Nephron progenitor cell (in vitro differentiated cells): ENCODE measurements around the gene USP2.
A peak's percentile ranks its signal among the peaks of the same experiment; 100 is the strongest.

Experiments used
- DNase-seq: peaks from one replicate; pipeline ENCODE4 v3.0.0; 2021
- H3K27ac Mint-ChIP-seq: 2 replicates; pipeline ENCODE4 v1.8.0; 2021; ENCODE audit warnings: mild to moderate bottlenecking, moderate library complexity, mixed read lengths
- H3K27me3 Mint-ChIP-seq: 2 replicates; pipeline ENCODE4 v1.8.0; 2021; ENCODE audit warnings: mild to moderate bottlenecking, low read depth, mixed read lengths; ENCODE audit not compliant: poor library complexity
- H3K36me3 Mint-ChIP-seq: 2 replicates; pipeline ENCODE4 v1.8.0; 2021; ENCODE audit warnings: low read depth, mixed read lengths
- H3K4me1 Mint-ChIP-seq: 2 replicates; pipeline ENCODE4 v1.8.0; 2021; ENCODE audit warnings: mixed read lengths
- H3K4me3 Mint-ChIP-seq: 2 replicates; pipeline ENCODE4 v1.8.0; 2021; ENCODE audit warnings: mild to moderate bottlenecking, moderate library complexity, mixed read lengths
- H3K9me3 Mint-ChIP-seq: 2 replicates; pipeline ENCODE4 v1.8.0; 2021; ENCODE audit warnings: mild to moderate bottlenecking, moderate library complexity, mixed read lengths
- TF ChIP-seq, protein P1 (sequence below): fragments of 200-600 bp; sonication (generic); IDR thresholded peaks from 2 replicates; pipeline ENCODE4 v1.5.0; 2021; ENCODE audit warnings: antibody characterized with exemption

USP2 gene

GRCh38 chr11:119366690-119367620 lies 14.5 kb downstream of the USP2 start:
- Mint-ChIP-seq H3K9me3 (peaks cover 3% of the 10 kb centered on the region), H3K27me3 (peaks cover 38% of the 10 kb centered on the region), H3K36me3 (no peaks in the 10 kb centered on the region), H3K4me1 (peaks cover 82% of the 10 kb centered on the region), H3K4me3 (no peak overlapping the region), H3K27ac (no peak overlapping the region)
- TF ChIP-seq, protein P1, sequence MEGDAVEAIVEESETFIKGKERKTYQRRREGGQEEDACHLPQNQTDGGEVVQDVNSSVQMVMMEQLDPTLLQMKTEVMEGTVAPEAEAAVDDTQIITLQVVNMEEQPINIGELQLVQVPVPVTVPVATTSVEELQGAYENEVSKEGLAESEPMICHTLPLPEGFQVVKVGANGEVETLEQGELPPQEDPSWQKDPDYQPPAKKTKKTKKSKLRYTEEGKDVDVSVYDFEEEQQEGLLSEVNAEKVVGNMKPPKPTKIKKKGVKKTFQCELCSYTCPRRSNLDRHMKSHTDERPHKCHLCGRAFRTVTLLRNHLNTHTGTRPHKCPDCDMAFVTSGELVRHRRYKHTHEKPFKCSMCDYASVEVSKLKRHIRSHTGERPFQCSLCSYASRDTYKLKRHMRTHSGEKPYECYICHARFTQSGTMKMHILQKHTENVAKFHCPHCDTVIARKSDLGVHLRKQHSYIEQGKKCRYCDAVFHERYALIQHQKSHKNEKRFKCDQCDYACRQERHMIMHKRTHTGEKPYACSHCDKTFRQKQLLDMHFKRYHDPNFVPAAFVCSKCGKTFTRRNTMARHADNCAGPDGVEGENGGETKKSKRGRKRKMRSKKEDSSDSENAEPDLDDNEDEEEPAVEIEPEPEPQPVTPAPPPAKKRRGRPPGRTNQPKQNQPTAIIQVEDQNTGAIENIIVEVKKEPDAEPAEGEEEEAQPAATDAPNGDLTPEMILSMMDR = no peak
- no peak for DNase-seq

GRCh38 chr11:119365071-119365591 lies 16.4 kb downstream of the USP2 start:
- Mint-ChIP-seq H3K9me3 (peaks cover 3% of the 10 kb centered on the region), H3K36me3 (no peaks in the 10 kb centered on the region), H3K4me1 (peaks cover 78% of the 10 kb centered on the region), H3K27ac (no peak overlapping the region), H3K27me3 (peaks cover 37% of the 10 kb centered on the region), H3K4me3 (peak overlapping the region; percentile 76)
- TF ChIP-seq, protein P1 = no peak
- no peak for DNase-seq

DNA sequence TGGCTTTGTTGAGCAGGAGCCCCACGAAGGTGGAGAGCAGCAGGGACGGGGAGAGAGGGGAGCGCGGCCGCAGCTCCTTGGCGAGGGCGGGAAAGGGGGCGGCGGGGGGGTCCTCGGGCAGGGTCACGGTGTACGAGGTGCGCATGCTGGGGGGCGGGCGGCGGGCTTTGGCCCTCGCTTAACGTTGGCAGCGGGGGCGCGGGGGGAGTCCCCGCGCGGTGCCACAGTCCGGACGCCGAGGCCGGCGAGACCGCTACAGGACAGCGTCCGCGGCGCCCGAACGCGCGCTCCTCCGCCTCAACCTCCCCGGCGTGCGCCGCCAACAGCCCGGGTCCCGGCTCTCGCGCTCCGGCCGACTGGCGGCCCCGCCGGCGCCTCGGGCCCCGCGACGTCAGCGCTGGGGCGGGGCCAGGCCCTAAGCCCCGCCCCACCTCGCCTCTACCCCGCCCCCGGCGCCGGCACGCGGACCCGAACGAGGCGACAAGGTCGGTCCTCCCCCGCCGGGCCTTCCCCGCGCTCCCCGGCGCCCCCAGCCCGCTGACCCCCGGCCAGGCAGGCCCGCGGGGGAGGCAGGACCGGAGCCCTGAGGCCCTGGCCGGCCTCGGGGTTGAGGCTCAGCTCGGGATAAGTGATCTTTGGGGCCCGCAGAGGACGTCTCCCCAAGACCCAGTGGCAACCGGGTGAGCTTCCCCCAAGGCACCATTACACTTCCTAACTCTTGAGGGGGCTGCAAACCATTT lies 17.5 kb downstream of the USP2 start:
- H3K27ac Mint-ChIP-seq = no peak overlapping the region
- TF ChIP-seq, protein P1 = no peak
- peaks cover 44% of the 10 kb centered on the region for H3K27me3 Mint-ChIP-seq
- H3K36me3 Mint-ChIP-seq = peaks cover 3% of the 10 kb centered on the region
- peaks cover 3% of the 10 kb centered on the region for H3K9me3 Mint-ChIP-seq
- H3K4me1 Mint-ChIP-seq = peaks cover 78% of the 10 kb centered on the region
- H3K4me3 Mint-ChIP-seq = peak overlapping the region; percentile 76
- DNase-seq = peak; percentile 80

DNA sequence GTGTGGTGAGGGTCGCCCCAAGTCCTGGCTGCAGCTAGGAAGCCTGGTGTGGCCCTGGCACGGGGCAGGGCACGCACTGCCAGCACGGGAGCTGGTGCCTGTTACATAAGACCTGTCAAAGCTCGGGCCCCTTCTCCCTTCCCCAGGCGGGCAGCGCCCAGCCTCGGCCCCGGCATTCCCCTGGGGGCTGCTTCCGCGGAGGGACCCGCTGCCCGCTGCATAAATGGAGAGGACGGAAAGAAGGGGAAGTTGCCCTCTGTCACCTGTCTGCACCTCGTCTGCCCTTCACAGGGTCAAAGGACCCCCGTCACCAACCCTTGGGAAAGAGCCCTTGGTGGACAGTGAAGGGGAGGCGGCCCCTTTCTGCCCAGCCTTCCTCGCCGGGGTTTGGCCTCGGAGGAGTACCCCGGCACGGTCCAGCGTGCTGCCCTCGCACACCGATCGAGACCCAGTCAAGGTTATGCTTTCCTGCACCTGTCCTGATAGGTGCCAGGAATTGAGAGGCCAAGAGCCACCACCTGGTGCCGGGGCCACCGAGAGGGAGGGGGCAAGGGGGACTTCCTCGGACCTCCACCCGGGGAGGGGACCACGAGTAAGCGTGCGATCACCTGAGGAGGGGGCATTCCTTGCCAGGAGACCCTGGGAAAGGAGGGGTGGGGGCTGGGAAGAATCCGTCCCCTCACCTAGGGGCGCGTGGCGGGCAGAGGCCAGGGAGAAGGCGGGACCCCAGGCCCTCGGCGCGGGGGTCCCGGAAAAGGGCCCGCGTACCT lies 18.2 kb downstream of the USP2 start:
- TF ChIP-seq, protein P1 = no peak
- DNase-seq = no peak
- Mint-ChIP-seq H3K27me3 (peaks cover 50% of the 10 kb centered on the region), H3K27ac (no peak overlapping the region), H3K36me3 (peaks cover 11% of the 10 kb centered on the region), H3K4me3 (peak overlapping the region; percentile 42), H3K4me1 (peaks cover 72% of the 10 kb centered on the region), H3K9me3 (peaks cover 3% of the 10 kb centered on the region)

GRCh38 chr11:119362741-119363080 lies 18.8 kb downstream of the USP2 start:
- DNase-seq = no peak
- Mint-ChIP-seq H3K27ac (no peak overlapping the region), H3K36me3 (peaks cover 16% of the 10 kb centered on the region), H3K4me1 (peaks cover 68% of the 10 kb centered on the region), H3K9me3 (peaks cover 3% of the 10 kb centered on the region), H3K4me3 (peak overlapping the region; percentile 55), H3K27me3 (peaks cover 56% of the 10 kb centered on the region)
- TF ChIP-seq, protein P1 = no peak
